NT2/D1 (cell line): Measurements from ENCODE around the gene ITPR2.

Experiments
- SUZ12 ChIP-seq: IDR thresholded peaks from 2 replicates; pipeline ENCODE4 v1.6.1; 2011; ENCODE audit not compliant: insufficient read length, insufficient read depth; ENCODE audit errors: extremely low read depth
- YY1 ChIP-seq: IDR thresholded peaks from 2 replicates; pipeline ENCODE4 v1.6.1; 2011; ENCODE audit not compliant: insufficient read length, insufficient read depth

DNA sequence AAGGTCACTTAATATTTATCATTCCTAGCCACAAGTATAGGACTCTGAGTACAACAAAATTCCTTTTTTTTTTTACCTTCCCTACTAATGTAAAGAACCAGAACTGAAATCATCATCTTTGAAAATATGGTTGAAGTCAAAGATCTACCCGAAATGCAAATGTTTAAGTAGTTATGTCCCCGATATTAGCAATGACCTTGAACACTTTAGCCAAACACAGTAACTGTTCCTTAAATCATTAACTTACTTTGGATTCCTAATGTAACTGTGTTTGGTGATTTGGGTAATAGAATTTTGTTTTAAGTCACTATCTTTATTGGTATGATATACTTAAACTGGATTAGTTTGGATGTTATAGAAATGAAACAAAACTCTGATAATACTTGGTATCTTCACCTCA is 14.4 kb downstream of the ITPR2 start:
- TF ChIP-seq YY1 (no peak), SUZ12 (no peak)
